MM.1S (cell line): Measurements from ENCODE around the gene PTPRJ.

ENCODE experiments used
- DNase-seq: peaks from one replicate; pipeline ENCODE4 v3.0.0-alpha.2; 2015
- H2AFZ ChIP-seq: fragments of 300-600 bp; sonication (generic); 2 replicates; pipeline ENCODE4 v1.6.0; 2016; ENCODE audit warnings: antibody characterized with exemption, low read length
- H3F3A ChIP-seq: fragments of 300-600 bp; sonication (generic); 2 replicates; pipeline ENCODE4 v1.6.1; 2016; ENCODE audit warnings: mild to moderate bottlenecking, antibody characterized with exemption, low read length, moderate library complexity, mixed read lengths; ENCODE audit not compliant: insufficient read depth
- H3K27ac ChIP-seq: fragments of 300-600 bp; sonication (generic); 2 replicates; pipeline ENCODE4 v1.5.1; 2016; ENCODE audit warnings: mild to moderate bottlenecking, low read length
- H3K27me3 ChIP-seq: fragments of 300-600 bp; sonication (generic); replicated peaks from 2 replicates; pipeline ENCODE4 v1.6.0; 2016; ENCODE audit warnings: low read length; ENCODE audit not compliant: insufficient read depth
- H3K36me3 ChIP-seq: fragments of 300-600 bp; sonication (generic); replicated peaks from 2 replicates; pipeline ENCODE4 v1.6.1; 2016; ENCODE audit warnings: mild to moderate bottlenecking, low read length, mixed read lengths; ENCODE audit not compliant: insufficient read depth
- H3K4me1 ChIP-seq: fragments of 300-600 bp; sonication (generic); 2 replicates; pipeline ENCODE4 v1.6.1; 2016; ENCODE audit warnings: low read length, mixed read lengths
- H3K4me2 ChIP-seq: fragments of 300-600 bp; sonication (generic); 2 replicates; pipeline ENCODE4 v1.6.0; 2016; ENCODE audit warnings: low read depth, low read length
- H3K4me3 ChIP-seq: fragments of 300-600 bp; sonication (generic); 2 replicates; pipeline ENCODE4 v1.5.1; 2016; ENCODE audit warnings: low read length, mixed read lengths
- H3K79me2 ChIP-seq: fragments of 300-600 bp; sonication (generic); 2 replicates; pipeline ENCODE4 v1.6.1; 2016; ENCODE audit warnings: mixed run types, low read length, mixed read lengths
- H3K9ac ChIP-seq: fragments of 300-600 bp; sonication (generic); 2 replicates; pipeline ENCODE4 v1.6.1; 2016; ENCODE audit warnings: low read length, mixed read lengths
- H3K9me2 ChIP-seq: fragments of 300-600 bp; sonication (generic); replicated peaks from 2 replicates; pipeline ENCODE4 v1.6.1; 2016; ENCODE audit warnings: mild to moderate bottlenecking, low read length, mixed read lengths; ENCODE audit not compliant: insufficient read depth
- H3K9me3 ChIP-seq: fragments of 300-600 bp; sonication (generic); replicated peaks from 2 replicates; pipeline ENCODE4 v1.6.1; 2016; ENCODE audit warnings: mild to moderate bottlenecking, low read length, mixed read lengths; ENCODE audit not compliant: insufficient read depth
- H4K20me1 ChIP-seq: fragments of 300-600 bp; sonication (generic); 2 replicates; pipeline ENCODE4 v1.6.1; 2016; ENCODE audit warnings: mild to moderate bottlenecking, low read length, moderate library complexity, mixed read lengths; ENCODE audit not compliant: insufficient read depth
- EZH2 ChIP-seq: fragments of 300-600 bp; sonication (generic); optimal IDR thresholded peaks from 2 replicates; pipeline ENCODE3; 2017; ENCODE audit warnings: low read depth, mild to moderate bottlenecking, antibody characterized with exemption, low read length, mixed read lengths
- EZH2phosphoT487 ChIP-seq: fragments of 300-600 bp; sonication (generic); IDR thresholded peaks from 2 replicates; pipeline ENCODE4 v1.6.1; 2018; ENCODE audit warnings: antibody characterized with exemption, low read length
- TF ChIP-seq, protein P1 (sequence below): fragments of 300-600 bp; sonication (generic); IDR thresholded peaks from 2 replicates; pipeline ENCODE4 v1.5.1; 2016; ENCODE audit warnings: antibody characterized with exemption, low read length, mixed read lengths

Gene PTPRJ

DNA sequence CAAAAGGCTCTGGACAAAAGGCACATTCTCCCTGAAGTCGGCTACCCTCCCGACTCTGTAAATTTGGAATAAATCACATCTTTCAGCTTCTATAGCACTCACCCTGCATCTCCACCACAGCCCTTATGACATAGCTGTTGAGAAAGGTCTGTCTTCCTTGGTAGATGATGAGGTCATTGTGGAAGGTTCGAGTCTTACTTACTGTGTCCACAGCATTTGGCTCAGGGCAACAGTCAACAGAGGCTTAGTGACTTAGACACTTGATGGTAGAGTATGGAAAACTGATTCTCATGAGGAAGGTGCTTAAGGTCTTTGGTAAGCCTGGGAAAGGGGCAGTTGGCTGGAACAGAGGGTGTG lies 45.6 kb downstream of the PTPRJ start:
- Histone ChIP-seq H2AFZ (no peak overlapping the region), H3K9me3 (no peaks in the 10 kb centered on the region), H4K20me1 (no peaks in the 10 kb centered on the region), H3K27me3 (no peaks in the 10 kb centered on the region), H3F3A (no peaks in the 10 kb centered on the region), H3K27ac (no peak overlapping the region), H3K4me3 (no peak overlapping the region), H3K4me2 (no peak overlapping the region), H3K79me2 (no peaks in the 10 kb centered on the region), H3K9me2 (no peaks in the 10 kb centered on the region), H3K4me1 (no peaks in the 10 kb centered on the region), H3K9ac (no peak overlapping the region), H3K36me3 (no peaks in the 10 kb centered on the region)
- TF ChIP-seq EZH2 (no peak), EZH2phosphoT487 (no peak)
- TF ChIP-seq, protein P1, sequence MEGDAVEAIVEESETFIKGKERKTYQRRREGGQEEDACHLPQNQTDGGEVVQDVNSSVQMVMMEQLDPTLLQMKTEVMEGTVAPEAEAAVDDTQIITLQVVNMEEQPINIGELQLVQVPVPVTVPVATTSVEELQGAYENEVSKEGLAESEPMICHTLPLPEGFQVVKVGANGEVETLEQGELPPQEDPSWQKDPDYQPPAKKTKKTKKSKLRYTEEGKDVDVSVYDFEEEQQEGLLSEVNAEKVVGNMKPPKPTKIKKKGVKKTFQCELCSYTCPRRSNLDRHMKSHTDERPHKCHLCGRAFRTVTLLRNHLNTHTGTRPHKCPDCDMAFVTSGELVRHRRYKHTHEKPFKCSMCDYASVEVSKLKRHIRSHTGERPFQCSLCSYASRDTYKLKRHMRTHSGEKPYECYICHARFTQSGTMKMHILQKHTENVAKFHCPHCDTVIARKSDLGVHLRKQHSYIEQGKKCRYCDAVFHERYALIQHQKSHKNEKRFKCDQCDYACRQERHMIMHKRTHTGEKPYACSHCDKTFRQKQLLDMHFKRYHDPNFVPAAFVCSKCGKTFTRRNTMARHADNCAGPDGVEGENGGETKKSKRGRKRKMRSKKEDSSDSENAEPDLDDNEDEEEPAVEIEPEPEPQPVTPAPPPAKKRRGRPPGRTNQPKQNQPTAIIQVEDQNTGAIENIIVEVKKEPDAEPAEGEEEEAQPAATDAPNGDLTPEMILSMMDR, result no peak
- no peak for DNase-seq

DNA sequence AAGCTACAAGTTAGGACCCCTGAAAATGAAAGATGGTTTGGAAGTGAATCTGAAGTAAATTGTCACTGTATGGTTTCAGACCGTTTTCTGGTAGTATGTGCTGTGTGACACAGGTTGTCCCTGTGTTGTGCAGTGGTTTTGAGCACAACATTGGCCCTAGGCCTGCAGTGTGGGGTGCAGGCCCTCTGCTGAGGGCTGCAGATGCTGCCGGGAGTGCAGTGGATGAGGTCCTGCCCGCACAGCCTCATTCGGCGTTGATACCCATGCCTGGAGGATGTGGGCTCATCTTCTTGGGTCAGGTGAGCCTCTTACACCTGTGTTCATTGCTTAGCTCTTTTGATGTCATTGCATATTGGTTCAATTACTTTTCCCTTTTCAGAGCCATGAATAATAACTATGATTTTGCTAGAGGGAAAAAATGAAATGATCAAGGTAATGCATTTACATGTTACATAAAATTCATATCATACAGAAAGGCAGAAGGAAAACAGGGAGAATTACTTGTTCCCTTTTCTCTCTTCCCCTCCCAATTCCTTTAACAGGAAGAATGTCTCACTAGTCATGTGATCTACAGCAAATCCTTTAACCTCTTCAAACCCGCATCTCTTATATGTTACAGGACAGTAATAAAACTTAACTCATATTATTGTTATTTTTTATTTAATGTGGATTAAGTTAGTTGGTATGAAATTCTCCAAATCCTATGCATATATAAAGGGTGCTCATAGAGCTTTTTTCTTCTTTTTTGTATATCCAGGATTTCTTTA lies 48.7 kb downstream of the PTPRJ start:
- H4K20me1 ChIP-seq, result no peaks in the 10 kb centered on the region
- H3K9ac ChIP-seq, result no peak overlapping the region
- no peak overlapping the region for H2AFZ ChIP-seq
- H3K9me2 ChIP-seq, result no peaks in the 10 kb centered on the region
- H3F3A ChIP-seq, result no peaks in the 10 kb centered on the region
- H3K9me3 ChIP-seq, result no peaks in the 10 kb centered on the region
- no peaks in the 10 kb centered on the region for H3K36me3 ChIP-seq
- H3K4me3 ChIP-seq, result no peak overlapping the region
- H3K27me3 ChIP-seq, result no peaks in the 10 kb centered on the region
- no peak for DNase-seq
- no peaks in the 10 kb centered on the region for H3K4me1 ChIP-seq
- no peak overlapping the region for H3K27ac ChIP-seq
- H3K4me2 ChIP-seq, result no peak overlapping the region
- H3K79me2 ChIP-seq, result no peaks in the 10 kb centered on the region
- TF ChIP-seq EZH2, result no peak
- no peak for TF ChIP-seq EZH2phosphoT487
- TF ChIP-seq, protein P1, result no peak

DNA sequence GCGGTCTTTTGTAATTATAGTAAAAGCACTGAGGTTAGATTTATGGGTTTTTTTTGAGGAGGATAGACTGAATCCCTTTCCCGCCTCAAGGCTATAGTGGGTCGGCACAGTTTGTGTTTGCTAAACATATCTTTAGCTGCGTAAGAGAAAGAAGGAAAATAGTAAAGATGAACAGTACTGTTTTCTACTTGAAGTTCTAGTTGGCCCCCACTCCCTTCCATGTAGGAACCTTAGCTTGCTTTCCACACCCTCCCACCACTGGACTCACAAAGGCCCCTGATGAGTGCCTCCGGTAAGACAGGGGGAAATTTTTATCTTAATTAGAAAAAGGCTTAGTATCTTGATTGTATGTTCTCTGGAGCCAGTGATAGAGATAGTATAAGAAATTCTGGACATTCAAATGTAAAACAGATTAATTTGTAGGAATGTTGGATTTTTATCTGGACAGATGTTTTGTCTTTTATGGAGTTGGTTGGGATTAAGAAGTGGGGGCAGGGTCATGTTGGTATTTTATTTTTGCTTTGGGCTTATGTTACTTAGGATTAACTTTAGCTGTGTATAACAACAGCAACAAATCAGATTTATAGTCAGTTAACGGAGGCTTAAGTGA lies 49.4 kb downstream of the PTPRJ start:
- H3K79me2 ChIP-seq, result no peaks in the 10 kb centered on the region
- no peak overlapping the region for H3K9ac ChIP-seq
- H3K9me2 ChIP-seq, result no peaks in the 10 kb centered on the region
- H3K27me3 ChIP-seq, result no peaks in the 10 kb centered on the region
- H3K4me2 ChIP-seq, result no peak overlapping the region
- no peak for DNase-seq
- H3F3A ChIP-seq, result no peaks in the 10 kb centered on the region
- no peaks in the 10 kb centered on the region for H3K36me3 ChIP-seq
- no peaks in the 10 kb centered on the region for H4K20me1 ChIP-seq
- no peak overlapping the region for H2AFZ ChIP-seq
- H3K4me3 ChIP-seq, result no peak overlapping the region
- H3K27ac ChIP-seq, result no peak overlapping the region
- TF ChIP-seq EZH2 (no peak), EZH2phosphoT487 (no peak)
- TF ChIP-seq, protein P1, result no peak
- no peaks in the 10 kb centered on the region for H3K4me1 ChIP-seq
- H3K9me3 ChIP-seq, result no peaks in the 10 kb centered on the region
